IMR-90 (cell line): Measurements from ENCODE around the gene ATRNL1. TPM values are rescaled to one million over a fixed set of nuclear protein-coding genes. Genes with fewer than 3 reads are reported as not detected.
A peak's percentile ranks its signal among the peaks of the same experiment; 100 is the strongest.

Source experiments
- ATAC-seq: fragments of 200-7000 bp; cut with Tn5 transposase; 2 replicates; pipeline ENCODE4 v1.9.1; 2020; ENCODE audit warnings: low read depth, mild to moderate bottlenecking, moderate library complexity
- BruUV-seq: library from RNA; stranded (reverse); fragments of 400-500 nt; replicated peaks from 2 replicates; lab custom pipeline; 2021; lab: Mats Ljungman, UMichigan
- CTCF ChIA-PET: fragments of 300-600 bp; formaldehyde crosslinking; extraction: SDS; loops from one replicate; lab custom pipeline; 2021; ENCODE audit warnings: antibody characterized with exemption; lab: Yijun Ruan, JAX
- POLR2A ChIA-PET: fragments of 300-600 bp; sonication (Branson Sonifier 250); formaldehyde crosslinking; loops from one replicate; lab custom pipeline; 2022; ENCODE audit warnings: antibody characterized with exemption; ENCODE audit not compliant: unreplicated experiment; lab: Charles Lee
- DNase-seq: peaks from one replicate; pipeline ENCODE4 v3.0.0; 2013
- H2AFZ ChIP-seq: replicated peaks from 2 replicates; pipeline ENCODE3; 2013; ENCODE audit warnings: low read length, mild to moderate bottlenecking; ENCODE audit not compliant: poor library complexity
- H2AK5ac ChIP-seq: 2 replicates; pipeline ENCODE4 v1.6.1; 2013; ENCODE audit warnings: low read depth, low read length, inconsistent platforms
- H2AK9ac ChIP-seq: replicated peaks from 2 replicates; pipeline ENCODE3; 2013; ENCODE audit warnings: mild to moderate bottlenecking, low read depth, low read length, moderate library complexity; ENCODE audit not compliant: poor library complexity
- H2BK120ac ChIP-seq: 2 replicates; pipeline ENCODE4 v1.6.1; 2013; ENCODE audit warnings: low read depth, low read length, inconsistent platforms
- H2BK15ac ChIP-seq: 3 replicates; pipeline ENCODE4 v1.6.1; 2013; ENCODE audit warnings: low read depth, low read length, inconsistent platforms
- H2BK20ac ChIP-seq: 2 replicates; pipeline ENCODE4 v1.6.1; 2013; ENCODE audit warnings: low read depth, mild to moderate bottlenecking, inconsistent platforms, low read length, moderate library complexity
- H2BK5ac ChIP-seq: 2 replicates; pipeline ENCODE4 v1.6.1; 2013; ENCODE audit warnings: mild to moderate bottlenecking, low read depth, low read length, inconsistent platforms; ENCODE audit not compliant: poor library complexity, severe bottlenecking
- H3K14ac ChIP-seq: replicated peaks from 2 replicates; pipeline ENCODE4 v1.6.1; 2013; ENCODE audit warnings: low read depth, low read length, inconsistent platforms
- H3K18ac ChIP-seq: 2 replicates; pipeline ENCODE4 v1.6.1; 2013; ENCODE audit warnings: low read depth, low read length, control low read depth
- H3K23ac ChIP-seq: 2 replicates; pipeline ENCODE4 v1.6.1; 2013; ENCODE audit warnings: low read depth, low read length, inconsistent platforms
- H3K27ac ChIP-seq: 2 replicates; pipeline ENCODE4 v1.5.1; 2013; ENCODE audit warnings: mild to moderate bottlenecking, control low read depth, low read length; ENCODE audit not compliant: insufficient read depth
- H3K27me3 ChIP-seq: 2 replicates; pipeline ENCODE4 v1.6.1; 2013; ENCODE audit warnings: low read length; ENCODE audit not compliant: control insufficient read depth, insufficient read depth
- H3K36me3 ChIP-seq: 2 replicates; pipeline ENCODE4 v1.6.1; 2013; ENCODE audit warnings: low read length, mixed read lengths; ENCODE audit not compliant: control insufficient read depth, insufficient read depth
- H3K4ac ChIP-seq: 2 replicates; pipeline ENCODE4 v1.6.1; 2013; ENCODE audit warnings: low read depth, low read length, inconsistent platforms
- H3K4me1 ChIP-seq: 2 replicates; pipeline ENCODE4 v1.6.1; 2013; ENCODE audit warnings: low read length, mixed read lengths; ENCODE audit not compliant: control insufficient read depth, insufficient read depth
- H3K4me2 ChIP-seq: 2 replicates; pipeline ENCODE4 v1.6.1; 2013; ENCODE audit warnings: low read depth, mild to moderate bottlenecking, control low read depth, low read length, moderate library complexity
- H3K4me3 ChIP-seq: 2 replicates; pipeline ENCODE4 v1.5.1; 2013; ENCODE audit warnings: low read depth, mild to moderate bottlenecking, control low read depth, low read length, moderate library complexity; ENCODE audit not compliant: insufficient read depth
- H3K56ac ChIP-seq: 2 replicates; pipeline ENCODE4 v1.6.1; 2013; ENCODE audit warnings: low read length, inconsistent platforms; ENCODE audit not compliant: insufficient read depth; ENCODE audit errors: extremely low read depth
- H3K79me1 ChIP-seq, 2 experiments: 2 replicates each; pipeline ENCODE4 v1.6.1; 2013; ENCODE audit warnings: low read length in 2 of 2, inconsistent platforms in 1 of 2, low read depth in 1 of 2
- H3K9ac ChIP-seq: 2 replicates; pipeline ENCODE4 v1.6.1; 2013; ENCODE audit warnings: low read depth, low read length, control low read depth
- H3K9me1 ChIP-seq: 2 replicates; pipeline ENCODE4 v1.6.1; 2013; ENCODE audit warnings: low read length, inconsistent platforms; ENCODE audit not compliant: insufficient read depth
- H3K9me3 ChIP-seq: 2 replicates; pipeline ENCODE4 v1.6.1; 2013; ENCODE audit warnings: low read length; ENCODE audit not compliant: control insufficient read depth, insufficient read depth
- H4K20me1 ChIP-seq: 2 replicates; pipeline ENCODE4 v1.6.1; 2013; ENCODE audit warnings: low read length, inconsistent platforms; ENCODE audit not compliant: insufficient read depth
- H4K5ac ChIP-seq: 2 replicates; pipeline ENCODE4 v1.6.1; 2013; ENCODE audit warnings: mild to moderate bottlenecking, low read depth, low read length, control low read depth
- H4K8ac ChIP-seq, 2 experiments: 2 replicates each; pipeline ENCODE4 v1.6.1; 2013; ENCODE audit warnings: low read depth in 2 of 2, low read length in 2 of 2, control low read depth in 1 of 2, inconsistent platforms in 1 of 2
- H4K91ac ChIP-seq: 2 replicates; pipeline ENCODE4 v1.6.1; 2013; ENCODE audit warnings: low read depth, low read length, inconsistent platforms; ENCODE audit not compliant: insufficient read depth
- FOS ChIP-seq: fragments of 150-350 bp; IDR thresholded peaks from 2 replicates; pipeline ENCODE4 v1.6.1; 2016; ENCODE audit warnings: low read depth, low read length
- MAFK ChIP-seq: IDR thresholded peaks from 2 replicates; pipeline ENCODE4 v1.6.1; 2012; ENCODE audit warnings: low read depth, low read length, improper control_type of control experiment
- MXI1 ChIP-seq: IDR thresholded peaks from 2 replicates; pipeline ENCODE4 v1.6.1; 2012; ENCODE audit warnings: low read depth, mild to moderate bottlenecking, low read length, moderate library complexity, borderline replicate concordance
- NFE2L2 ChIP-seq: fragments of 150-350 bp; IDR thresholded peaks from 2 replicates; pipeline ENCODE4 v1.6.1; 2016; ENCODE audit warnings: low read depth, mild to moderate bottlenecking, low read length
- RAD21 ChIP-seq: IDR thresholded peaks from 2 replicates; pipeline ENCODE4 v1.6.1; 2012; ENCODE audit warnings: low read length, improper control_type of control experiment
- WGBS, 2 experiments: methylation state at CpG; one replicate each; pipeline versions ENCODE4 v1.1.5 to v1.1.7; 2013; ENCODE audit warnings: missing lambda C conversion rate in 2 of 2; ENCODE audit not compliant: insufficient read length in 1 of 2; ENCODE audit errors: extremely low coverage in 2 of 2; 5-methylcytosine and 5-hydroxymethylcytosine counted together
- dilution Hi-C: fragments of 300-500 bp; cut with HindIII; formaldehyde crosslinking; loops from one replicate; pipeline ENCODE4 v1.14.3; 2018; ENCODE audit warnings: low sequenced_read_pairs; ENCODE audit not compliant: unreplicated experiment
- in situ Hi-C: fragments of 300-500 bp; cut with MboI; formaldehyde crosslinking; loops from 3 replicates; pipeline ENCODE4 v1.14.3; 2019; ENCODE audit warnings: low sequenced_read_pairs, inconsistent platforms, mixed read lengths
- intact Hi-C: fragments of 100-400 bp; cut with micrococcal nuclease; formaldehyde crosslinking; loops from 2 replicates; pipeline ENCODE4 v1.10.0; 2022
- polyA plus RNA-seq, 3 experiments: library from polyadenylated mRNA; depleted of rRNA; stranded (reverse); fragments of >200 nt; gene quantifications; 2 replicates each; pipeline ENCODE4 v1.2.3, GENCODE V29; 2012; ENCODE audit warnings: low replicate concordance in 1 of 3
- total RNA-seq: library from RNA; depleted of rRNA; stranded (reverse); fragments of >200 nt; gene quantifications from 2 replicates; pipeline ENCODE4 v1.2.3, GENCODE V29; 2012

ATRNL1 gene
- total and polyA plus RNA-seq, 2 of the 4 experiments (the other 2 are of a cell fraction) = 0.18 to 0.19 TPM

- ChIA-PET POLR2A (no interaction called here), CTCF (no interaction called here)
- Histone ChIP-seq H4K8ac (no peak overlapping the region), H3K23ac (no peak overlapping the region), H3K4ac (0 out of 2 replicates have a peak overlapping the region, but pooled peaks have one; percentile 24), H2BK20ac (peak overlapping the region; percentile 44), H3K56ac (no peak overlapping the region), H3K9me1 (no peaks in the 10 kb centered on the region), H3K27ac (no peak overlapping the region), H2AFZ (no peak overlapping the region), H3K9me3 (0 out of 2 replicates have a peak, but pooled peaks cover 2% of the 10 kb centered on the region), H3K79me1 (no peaks in the 10 kb centered on the region), H2BK15ac (no peak overlapping the region), H4K20me1 (no peaks in the 10 kb centered on the region), H3K4me2 (peak overlapping the region; percentile 25; the same call in 1 of the 2 replicates), H2AK9ac (no peak overlapping the region), H4K5ac (no peak overlapping the region), H3K18ac (no peak overlapping the region; the same call in 1 of the 2 replicates), H2BK5ac (no peak overlapping the region), H3K36me3 (no peaks in the 10 kb centered on the region), H2AK5ac (no peak overlapping the region), H4K91ac (no peak overlapping the region), H3K9ac (no peak overlapping the region), H3K4me3 (no peak overlapping the region), H3K14ac (no peak overlapping the region), H3K4me1 (peaks cover 2% of the 10 kb centered on the region; the same call in 1 of the 2 replicates), H2BK120ac (no peak overlapping the region; the same call in 1 of the 2 replicates), H3K27me3 (no peaks in the 10 kb centered on the region; the same call in 1 of the 2 replicates)
- intact Hi-C loops (no loop called here), in situ Hi-C loops (no loop called here), dilution Hi-C loops (no loop called here)
- ATAC-seq (peak; percentile 67), DNase-seq (peak; percentile 46)
- no CpG with 5 or more reads among the region's 2 CpGs for WGBS, 2 experiments
- BruUV-seq = no TSS peak
- peak; percentile 13; the same call in 1 of the 2 replicates for TF ChIP-seq FOS
- peak; percentile 100 for TF ChIP-seq MAFK
- peak; percentile 83 for TF ChIP-seq NFE2L2
- TF ChIP-seq RAD21 = no peak
- no peak for TF ChIP-seq MXI1
Observed at GRCh38 chr10:115918812-115919211, 825.6 kb downstream of the ATRNL1 start.
